Measurements from ENCODE around the gene LCE2D. TPM values are rescaled to one million over a fixed set of nuclear protein-coding genes. Genes with fewer than 3 reads are reported as not detected.

Gene LCE2D
- total RNA-seq, 1 experiment from 2014 or later, result not detected

GRCh38 chr1:152645146-152645545 lies 18.0 kb upstream of the LCE2D start:
- ATAC-seq (no peak), DNase-seq (no peak)
- no peaks in the 10 kb centered on the region for H3K9me2 ChIP-seq (replicated peaks; ENCODE audit: low read length)
- intact Hi-C loops (cut with micrococcal nuclease), result no loop called here
- no peak overlapping the region for H3K4me3 ChIP-seq (ENCODE audit: low read length)
- no peaks in the 10 kb centered on the region for H3K36me3 ChIP-seq (ENCODE audit: low read depth, low read length)
- BruUV-seq (replicated peaks), result no TSS peak
- H3K4me2 ChIP-seq (ENCODE audit: low read length), result no peak overlapping the region
- no peak overlapping the region for H3K27ac ChIP-seq (ENCODE audit: low read length)
- H3K9ac ChIP-seq (ENCODE audit: low read length), result no peak overlapping the region
- CTCF ChIA-PET, result no interaction called here
- H3K27me3 ChIP-seq (ENCODE audit: low read length), result peaks cover 20% of the 10 kb centered on the region; the same call in 1 of the 2 replicates
- H2AFZ ChIP-seq (ENCODE audit: low read length), result no peak overlapping the region
- TF ChIP-seq EZH2phosphoT487 (IDR thresholded peaks at IDR 0.05; ENCODE audit: borderline replicate concordance, low read length) (no peak), CTCF (conservative IDR thresholded peaks at IDR 0.05; ENCODE audit: low read depth, low read length) (no peak), EZH2 (IDR thresholded peaks at IDR 0.05; ENCODE audit: low read length, unreplicated experiment) (no peak)
- H4K20me1 ChIP-seq (ENCODE audit: low read length), result no peaks in the 10 kb centered on the region
- no peaks in the 10 kb centered on the region for H3F3A ChIP-seq (ENCODE audit: low read length, unreplicated experiment)
- no peaks in the 10 kb centered on the region for H3K79me2 ChIP-seq (ENCODE audit: low read length)
- POLR2A ChIA-PET (ENCODE audit: unreplicated experiment), result no interaction called here
- no peaks in the 10 kb centered on the region for H3K4me1 ChIP-seq (ENCODE audit: insufficient read depth, low read length)
- no peaks in the 10 kb centered on the region for H3K9me3 ChIP-seq (ENCODE audit: low read length)

GRCh38 chr1:152646656-152647055 lies 16.5 kb upstream of the LCE2D start:
- no peak overlapping the region for H3K4me3 ChIP-seq (ENCODE audit: low read length)
- H3K4me2 ChIP-seq (ENCODE audit: low read length), result no peak overlapping the region
- ChIA-PET CTCF (no interaction called here), POLR2A (ENCODE audit: unreplicated experiment) (no interaction called here)
- no peak overlapping the region for H3K9ac ChIP-seq (ENCODE audit: low read length)
- no peaks in the 10 kb centered on the region for H3K4me1 ChIP-seq (ENCODE audit: insufficient read depth, low read length)
- intact Hi-C loops (cut with micrococcal nuclease), result no loop called here
- no TSS peak for BruUV-seq (replicated peaks)
- no peaks in the 10 kb centered on the region for H3K36me3 ChIP-seq (ENCODE audit: low read depth, low read length)
- no peak overlapping the region for H3K27ac ChIP-seq (ENCODE audit: low read length)
- no peak for DNase-seq
- no peak overlapping the region for H2AFZ ChIP-seq (ENCODE audit: low read length)
- no peak for ATAC-seq
- no peaks in the 10 kb centered on the region for H3F3A ChIP-seq (ENCODE audit: low read length, unreplicated experiment)
- H4K20me1 ChIP-seq (ENCODE audit: low read length), result no peaks in the 10 kb centered on the region
- H3K27me3 ChIP-seq (ENCODE audit: low read length), result peaks cover 5% of the 10 kb centered on the region; the same call in 1 of the 2 replicates
- H3K9me2 ChIP-seq (replicated peaks; ENCODE audit: low read length), result no peaks in the 10 kb centered on the region
- no peaks in the 10 kb centered on the region for H3K9me3 ChIP-seq (ENCODE audit: low read length)
- TF ChIP-seq CTCF (conservative IDR thresholded peaks at IDR 0.05; ENCODE audit: low read depth, low read length), result no peak
- TF ChIP-seq EZH2phosphoT487 (IDR thresholded peaks at IDR 0.05; ENCODE audit: borderline replicate concordance, low read length), result no peak
- no peak for TF ChIP-seq EZH2 (IDR thresholded peaks at IDR 0.05; ENCODE audit: low read length, unreplicated experiment)
- no peaks in the 10 kb centered on the region for H3K79me2 ChIP-seq (ENCODE audit: low read length)

GRCh38 chr1:152654110-152654509 lies 9.1 kb upstream of the LCE2D start:
- no peak overlapping the region for H3K27ac ChIP-seq (ENCODE audit: low read length)
- ChIA-PET POLR2A (ENCODE audit: unreplicated experiment) (no interaction called here), CTCF (interaction anchor here (0.6 to 0.7 kb wide), 2 partner anchors 76 to 92 kb away, joined by 3 to 8 read pairs; no protein-coding TSS in a partner anchor)
- H3K79me2 ChIP-seq (ENCODE audit: low read length), result no peaks in the 10 kb centered on the region
- no peak overlapping the region for H3K4me3 ChIP-seq (ENCODE audit: low read length)
- H4K20me1 ChIP-seq (ENCODE audit: low read length), result no peaks in the 10 kb centered on the region
- H3K4me1 ChIP-seq (ENCODE audit: insufficient read depth, low read length), result no peaks in the 10 kb centered on the region
- no peaks in the 10 kb centered on the region for H3F3A ChIP-seq (ENCODE audit: low read length, unreplicated experiment)
- no peak overlapping the region for H3K9ac ChIP-seq (ENCODE audit: low read length)
- BruUV-seq (replicated peaks), result no TSS peak
- TF ChIP-seq EZH2 (IDR thresholded peaks at IDR 0.05; ENCODE audit: low read length, unreplicated experiment), result no peak
- TF ChIP-seq CTCF (conservative IDR thresholded peaks at IDR 0.05; ENCODE audit: low read depth, low read length), result peak; percentile 93
- H3K9me2 ChIP-seq (replicated peaks; ENCODE audit: low read length), result no peaks in the 10 kb centered on the region
- DNase-seq (peak; percentile 84), ATAC-seq (peak; percentile 83)
- intact Hi-C loops (cut with micrococcal nuclease), result loop anchor here (5.0 kb wide), 1 partner anchor 273 kb away; no protein-coding TSS in a partner anchor
- H3K9me3 ChIP-seq (ENCODE audit: low read length), result no peaks in the 10 kb centered on the region
- H3K4me2 ChIP-seq (ENCODE audit: low read length), result no peak overlapping the region
- H2AFZ ChIP-seq (ENCODE audit: low read length), result no peak overlapping the region
- no peaks in the 10 kb centered on the region for H3K36me3 ChIP-seq (ENCODE audit: low read depth, low read length)
- H3K27me3 ChIP-seq (ENCODE audit: low read length), result peaks cover 24% of the 10 kb centered on the region
